Testis (tissue), 3 donors: Measurements from ENCODE around the gene GSTCD. TPM values are rescaled to one million over a fixed set of nuclear protein-coding genes. Genes with fewer than 3 reads are reported as not detected.

Experiments used
- DNase-seq: peaks from one replicate; pipeline ENCODE4 v3.0.0-alpha.2; 2019
- H3K27ac ChIP-seq, 2 donors: fragments of 200-600 bp; sonication (generic); one replicate each; pipeline ENCODE4 v1.5.1; 2019
- H3K27me3 ChIP-seq: fragments of 200-600 bp; sonication (generic); one replicate; pipeline ENCODE4 v1.5.1; 2019
- H3K36me3 ChIP-seq: fragments of 200-600 bp; sonication (generic); one replicate; pipeline ENCODE4 v1.5.1; 2017; ENCODE audit warnings: low read depth; ENCODE audit errors: missing control alignments
- H3K4me1 ChIP-seq: fragments of 200-600 bp; sonication (generic); one replicate; pipeline ENCODE4 v1.5.1; 2019
- H3K4me3 ChIP-seq, 2 donors: fragments of 200-600 bp; sonication (generic); one replicate each; pipeline ENCODE4 v1.5.1; 2017 to 2019
- H3K9me3 ChIP-seq: fragments of 200-600 bp; sonication (generic); one replicate; pipeline ENCODE4 v1.5.1; 2017
- POLR2A ChIP-seq: fragments of 450-650 bp; IDR thresholded peaks from one replicate; pipeline ENCODE4 v1.6.1; 2017; ENCODE audit warnings: antibody characterized with exemption, mild to moderate bottlenecking, moderate library complexity
- WGBS, 2 donors: methylation state at CpG; one replicate each; pipeline ENCODE4 v1.1.5; 2018; 5-methylcytosine and 5-hydroxymethylcytosine counted together
- intact Hi-C: fragments of 100-400 bp; cut with DNase I; formaldehyde crosslinking; loops from one replicate; pipeline ENCODE4 v1.15.1; 2023; ENCODE audit warnings: low total_unique reads
- polyA plus RNA-seq: library from polyadenylated mRNA; stranded (reverse); fragments of 350-450 nt; fragmentation: Illumina TruSeq; extraction: RNeasy Lipid Tissue Mini Kit (QIAGEN cat#74804); gene quantifications from one replicate; pipeline ENCODE4 v1.2.3, GENCODE V29; 2014; ENCODE audit warnings: low read depth, low replicate concordance; ENCODE audit not compliant: insufficient read depth
- total RNA-seq, 2 donors: library from RNA; depleted of rRNA; stranded (reverse); fragments of >200 nt; gene quantifications; one replicate each; pipeline ENCODE4 v1.2.3, GENCODE V29; 2016
- TF ChIP-seq, protein P1 (sequence below), 3 experiments: fragments of 450-650 bp in 2 of 3; fragments of 200-600 bp in 1 of 3; sonication (generic) in 1 of 3; IDR thresholded peaks; one replicate each; pipeline ENCODE4 v1.5.1; 2016 to 2019; ENCODE audit warnings: antibody characterized with exemption in 3 of 3, mild to moderate bottlenecking in 2 of 3, moderate library complexity in 1 of 3

GSTCD gene
- total and polyA plus RNA-seq, 3 donors from 2014 or later, result 18.1 to 36.5 (median 19.3) TPM

DNA sequence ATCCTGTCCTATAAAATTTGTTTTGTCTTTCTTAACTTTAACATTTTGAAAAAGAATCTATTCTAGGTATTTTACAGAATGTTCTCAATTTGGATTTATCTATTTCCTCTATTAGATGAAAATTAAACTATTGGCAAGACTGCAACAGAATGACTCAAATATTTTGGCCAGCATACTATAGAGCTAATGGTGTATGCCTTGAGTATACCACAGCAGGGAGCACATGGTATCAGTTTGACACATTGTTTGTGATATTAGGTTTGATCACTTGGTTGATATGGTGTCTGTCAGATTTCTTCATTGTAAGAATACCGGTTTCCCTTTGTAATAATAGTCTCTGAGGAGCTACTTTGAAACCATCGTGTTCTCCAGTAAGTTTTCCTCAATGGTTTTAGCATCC is 98.9 kb downstream of the GSTCD start:
- H3K27ac ChIP-seq, result no peak overlapping the region
- H3K9me3 ChIP-seq, result no peaks in the 10 kb centered on the region
- no peaks in the 10 kb centered on the region for H3K27me3 ChIP-seq
- no peak overlapping the region for H3K4me3 ChIP-seq
- WGBS, 2 donors, result 86 to 94% methylated on average over 2 of the region's 2 CpGs
- no peaks in the 10 kb centered on the region for H3K36me3 ChIP-seq
- intact Hi-C loops, result no loop called here
- no peaks in the 10 kb centered on the region for H3K4me1 ChIP-seq
- TF ChIP-seq, protein P1, sequence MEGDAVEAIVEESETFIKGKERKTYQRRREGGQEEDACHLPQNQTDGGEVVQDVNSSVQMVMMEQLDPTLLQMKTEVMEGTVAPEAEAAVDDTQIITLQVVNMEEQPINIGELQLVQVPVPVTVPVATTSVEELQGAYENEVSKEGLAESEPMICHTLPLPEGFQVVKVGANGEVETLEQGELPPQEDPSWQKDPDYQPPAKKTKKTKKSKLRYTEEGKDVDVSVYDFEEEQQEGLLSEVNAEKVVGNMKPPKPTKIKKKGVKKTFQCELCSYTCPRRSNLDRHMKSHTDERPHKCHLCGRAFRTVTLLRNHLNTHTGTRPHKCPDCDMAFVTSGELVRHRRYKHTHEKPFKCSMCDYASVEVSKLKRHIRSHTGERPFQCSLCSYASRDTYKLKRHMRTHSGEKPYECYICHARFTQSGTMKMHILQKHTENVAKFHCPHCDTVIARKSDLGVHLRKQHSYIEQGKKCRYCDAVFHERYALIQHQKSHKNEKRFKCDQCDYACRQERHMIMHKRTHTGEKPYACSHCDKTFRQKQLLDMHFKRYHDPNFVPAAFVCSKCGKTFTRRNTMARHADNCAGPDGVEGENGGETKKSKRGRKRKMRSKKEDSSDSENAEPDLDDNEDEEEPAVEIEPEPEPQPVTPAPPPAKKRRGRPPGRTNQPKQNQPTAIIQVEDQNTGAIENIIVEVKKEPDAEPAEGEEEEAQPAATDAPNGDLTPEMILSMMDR (IDR thresholded peaks at IDR 0.05), result no peak
- TF ChIP-seq POLR2A, result no peak
- no peak for DNase-seq

DNA sequence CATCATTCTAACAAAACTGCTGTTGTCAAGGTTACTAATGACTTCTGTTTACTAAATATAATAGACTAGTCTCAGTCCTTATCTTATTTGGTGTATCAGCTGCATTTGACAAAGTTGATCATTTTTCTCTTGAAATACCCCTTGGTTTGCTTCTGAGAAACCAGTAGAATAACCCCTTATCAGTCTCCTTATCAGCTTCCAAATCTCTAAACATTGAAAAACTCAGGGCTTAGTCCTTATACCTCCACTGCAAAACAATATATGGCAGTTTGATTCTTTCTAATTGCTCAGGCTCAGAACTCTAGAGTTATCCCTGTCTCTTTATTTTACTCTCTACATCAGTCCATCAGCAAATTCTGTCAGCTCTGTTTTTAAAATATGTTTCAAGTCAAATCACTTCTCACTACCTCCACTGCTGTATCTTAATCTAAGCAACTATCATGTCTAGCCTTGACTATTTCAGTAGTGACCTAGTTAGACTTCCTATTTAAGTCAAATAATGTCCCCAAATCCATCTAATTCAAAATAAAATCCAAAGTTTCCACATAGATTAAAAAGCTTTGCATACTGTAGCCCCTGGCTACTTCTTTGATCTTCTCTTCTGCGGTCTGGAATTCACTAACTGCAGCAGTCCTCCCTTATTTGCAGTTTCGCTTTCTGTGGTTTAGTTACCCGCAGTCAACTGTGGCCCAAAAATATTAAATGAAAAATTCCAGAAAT is 99.6 kb downstream of the GSTCD start:
- H3K4me1 ChIP-seq, result no peaks in the 10 kb centered on the region
- intact Hi-C loops, result no loop called here
- no peaks in the 10 kb centered on the region for H3K27me3 ChIP-seq
- 88 to 89% methylated on average over 3 of the region's 3 CpGs for WGBS, 2 donors
- H3K36me3 ChIP-seq, result no peaks in the 10 kb centered on the region
- no peak overlapping the region for H3K4me3 ChIP-seq
- TF ChIP-seq, protein P1 (IDR thresholded peaks at IDR 0.05), result no peak
- TF ChIP-seq POLR2A, result no peak
- no peaks in the 10 kb centered on the region for H3K9me3 ChIP-seq
- H3K27ac ChIP-seq, result no peak overlapping the region
- no peak for DNase-seq

DNA sequence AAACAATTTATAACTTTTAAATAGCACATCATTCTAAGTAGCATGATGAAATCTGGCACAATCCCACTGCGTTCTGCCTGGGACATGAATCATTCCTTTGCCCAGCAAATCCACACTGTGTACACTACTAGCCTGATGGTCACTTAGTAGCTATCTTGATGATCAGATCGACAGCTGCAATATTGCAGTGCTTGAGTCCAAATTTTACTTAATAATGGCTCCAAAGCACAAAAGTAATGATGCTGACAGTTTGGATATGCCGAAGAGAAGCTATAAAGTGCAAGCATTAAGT is 100.1 kb downstream of the GSTCD start:
- Histone ChIP-seq H3K4me1 (no peaks in the 10 kb centered on the region), H3K36me3 (no peaks in the 10 kb centered on the region), H3K9me3 (no peaks in the 10 kb centered on the region), H3K27me3 (no peaks in the 10 kb centered on the region), H3K4me3 (no peak overlapping the region), H3K27ac (no peak overlapping the region)
- WGBS, 2 donors, result 89 to 95% methylated on average over 3 of the region's 3 CpGs
- intact Hi-C loops, result no loop called here
- DNase-seq, result no peak
- no peak for TF ChIP-seq POLR2A
- TF ChIP-seq, protein P1 (IDR thresholded peaks at IDR 0.05), result no peak

DNA sequence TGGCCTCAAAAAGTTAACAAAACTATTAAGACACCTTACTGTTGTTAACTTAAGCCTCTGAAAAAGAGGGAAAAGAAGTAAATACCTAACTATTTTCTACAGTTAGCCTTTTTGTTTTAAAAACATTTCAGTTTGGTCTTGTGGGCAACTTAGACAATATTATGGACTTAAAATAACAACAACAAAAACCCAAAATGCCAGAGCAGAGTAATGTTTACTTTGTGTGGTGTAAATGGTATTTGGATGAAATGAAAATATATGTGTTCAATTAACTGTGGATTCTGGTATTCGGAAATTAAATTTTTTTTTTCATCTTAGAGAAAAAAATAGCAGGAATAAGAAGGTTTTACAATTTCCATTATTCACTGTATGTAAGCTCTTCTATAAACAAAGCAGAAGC is 107.1 kb downstream of the GSTCD start:
- DNase-seq, result no peak
- no peaks in the 10 kb centered on the region for H3K4me1 ChIP-seq
- H3K4me3 ChIP-seq, result no peak overlapping the region
- intact Hi-C loops, result no loop called here
- H3K27me3 ChIP-seq, result no peaks in the 10 kb centered on the region
- H3K27ac ChIP-seq, result no peak overlapping the region
- TF ChIP-seq, protein P1 (IDR thresholded peaks at IDR 0.05), result no peak
- TF ChIP-seq POLR2A, result no peak
- no peaks in the 10 kb centered on the region for H3K9me3 ChIP-seq
- WGBS, 2 donors, result 95 to 96% methylated on average over 1 of the region's 1 CpG
- no peaks in the 10 kb centered on the region for H3K36me3 ChIP-seq

DNA sequence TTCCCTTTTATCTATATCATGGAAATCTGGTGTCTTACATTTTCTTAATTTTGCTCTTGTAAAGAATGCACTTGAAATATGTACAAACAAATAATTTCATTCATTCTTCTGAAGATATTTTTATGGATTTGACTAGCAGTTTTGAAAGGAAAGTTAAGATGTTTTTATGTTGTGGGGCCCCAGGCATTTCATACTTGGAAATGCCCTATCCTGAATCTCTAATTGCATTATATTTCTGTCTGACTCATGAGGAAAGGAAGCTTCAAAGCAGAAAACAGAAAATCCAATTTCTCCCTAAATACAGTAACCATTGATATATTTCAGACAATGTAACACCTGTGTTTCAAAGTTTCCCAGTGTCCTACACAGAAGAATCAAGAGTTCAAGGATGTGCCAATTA is 113.5 kb downstream of the GSTCD start:
- Histone ChIP-seq H3K36me3 (no peaks in the 10 kb centered on the region), H3K4me1 (no peaks in the 10 kb centered on the region), H3K4me3 (no peak overlapping the region), H3K27ac (no peak overlapping the region), H3K9me3 (no peaks in the 10 kb centered on the region), H3K27me3 (no peaks in the 10 kb centered on the region)
- TF ChIP-seq POLR2A, result no peak
- TF ChIP-seq, protein P1 (IDR thresholded peaks at IDR 0.05), result no peak
- no peak for DNase-seq
- intact Hi-C loops, result no loop called here
